Ishikawa (cell line): Measurements from ENCODE around the gene EPAS1.

Experiments
- CEBPB ChIP-seq: IDR thresholded peaks from 2 replicates; pipeline ENCODE4 v1.6.1; 2012
- FOXM1 ChIP-seq: IDR thresholded peaks from 2 replicates; pipeline ENCODE4 v1.6.1; 2012; ENCODE audit warnings: low read depth, borderline replicate concordance
- NFIC ChIP-seq: IDR thresholded peaks from 2 replicates; pipeline ENCODE4 v1.6.1; 2012
- RAD21 ChIP-seq: IDR thresholded peaks from 2 replicates; pipeline ENCODE4 v1.6.1; 2012; ENCODE audit warnings: low read depth
- TAF1 ChIP-seq: IDR thresholded peaks from 2 replicates; pipeline ENCODE4 v1.6.1; 2012; ENCODE audit warnings: low read depth, mild to moderate bottlenecking
- TCF12 ChIP-seq: IDR thresholded peaks from 2 replicates; pipeline ENCODE4 v1.6.1; 2012; ENCODE audit warnings: low read depth
- TEAD4 ChIP-seq: IDR thresholded peaks from 2 replicates; pipeline ENCODE4 v1.6.1; 2012
- TF ChIP-seq, protein P1 (sequence below): IDR thresholded peaks from 2 replicates; pipeline ENCODE4 v1.6.1; 2012; ENCODE audit warnings: low read depth, mild to moderate bottlenecking

DNA sequence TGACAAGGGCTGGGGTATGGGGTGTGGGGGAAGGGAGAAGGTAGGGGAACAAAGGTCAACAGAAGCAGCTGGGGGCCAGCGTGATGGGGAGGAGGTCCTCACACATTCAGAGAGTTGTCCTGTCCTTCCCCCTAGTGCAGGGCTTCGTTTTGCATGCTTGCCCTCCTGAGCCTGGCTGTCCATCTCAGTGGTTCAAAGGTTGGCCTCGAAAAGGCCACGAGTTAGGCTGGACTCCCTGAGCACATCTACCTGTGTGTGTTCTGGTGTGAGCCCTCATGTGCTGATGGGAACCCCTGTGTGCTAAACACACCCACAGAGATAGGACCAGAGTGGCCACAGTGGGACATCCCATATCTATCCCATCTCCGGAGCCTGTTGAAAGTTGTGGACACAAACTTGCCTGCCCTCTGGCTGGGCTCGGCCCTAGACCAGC is 51.9 kb downstream of the EPAS1 start:
- TF ChIP-seq FOXM1 (no peak), TEAD4 (no peak), NFIC (no peak), RAD21 (no peak), TAF1 (no peak), CEBPB (no peak), TCF12 (no peak)
- TF ChIP-seq, protein P1, sequence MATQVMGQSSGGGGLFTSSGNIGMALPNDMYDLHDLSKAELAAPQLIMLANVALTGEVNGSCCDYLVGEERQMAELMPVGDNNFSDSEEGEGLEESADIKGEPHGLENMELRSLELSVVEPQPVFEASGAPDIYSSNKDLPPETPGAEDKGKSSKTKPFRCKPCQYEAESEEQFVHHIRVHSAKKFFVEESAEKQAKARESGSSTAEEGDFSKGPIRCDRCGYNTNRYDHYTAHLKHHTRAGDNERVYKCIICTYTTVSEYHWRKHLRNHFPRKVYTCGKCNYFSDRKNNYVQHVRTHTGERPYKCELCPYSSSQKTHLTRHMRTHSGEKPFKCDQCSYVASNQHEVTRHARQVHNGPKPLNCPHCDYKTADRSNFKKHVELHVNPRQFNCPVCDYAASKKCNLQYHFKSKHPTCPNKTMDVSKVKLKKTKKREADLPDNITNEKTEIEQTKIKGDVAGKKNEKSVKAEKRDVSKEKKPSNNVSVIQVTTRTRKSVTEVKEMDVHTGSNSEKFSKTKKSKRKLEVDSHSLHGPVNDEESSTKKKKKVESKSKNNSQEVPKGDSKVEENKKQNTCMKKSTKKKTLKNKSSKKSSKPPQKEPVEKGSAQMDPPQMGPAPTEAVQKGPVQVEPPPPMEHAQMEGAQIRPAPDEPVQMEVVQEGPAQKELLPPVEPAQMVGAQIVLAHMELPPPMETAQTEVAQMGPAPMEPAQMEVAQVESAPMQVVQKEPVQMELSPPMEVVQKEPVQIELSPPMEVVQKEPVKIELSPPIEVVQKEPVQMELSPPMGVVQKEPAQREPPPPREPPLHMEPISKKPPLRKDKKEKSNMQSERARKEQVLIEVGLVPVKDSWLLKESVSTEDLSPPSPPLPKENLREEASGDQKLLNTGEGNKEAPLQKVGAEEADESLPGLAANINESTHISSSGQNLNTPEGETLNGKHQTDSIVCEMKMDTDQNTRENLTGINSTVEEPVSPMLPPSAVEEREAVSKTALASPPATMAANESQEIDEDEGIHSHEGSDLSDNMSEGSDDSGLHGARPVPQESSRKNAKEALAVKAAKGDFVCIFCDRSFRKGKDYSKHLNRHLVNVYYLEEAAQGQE, result no peak
